Neuronal stem cell (in vitro differentiated cells): ENCODE data around the gene EXOC1.

Experiments
- DNase-seq: peaks from one replicate; pipeline ENCODE4 v3.0.0-alpha.2; 2013; ENCODE audit warnings: low spot score
- H2AFZ ChIP-seq: one replicate; pipeline ENCODE4 v1.6.1; 2013; ENCODE audit warnings: mild to moderate bottlenecking, low read length, inconsistent platforms
- H2AK5ac ChIP-seq: 2 replicates; pipeline ENCODE4 v1.6.1; 2013; ENCODE audit warnings: low read depth, mild to moderate bottlenecking, inconsistent platforms, low read length, moderate library complexity, mixed read lengths
- H2BK120ac ChIP-seq: 2 replicates; pipeline ENCODE4 v1.6.1; 2013; ENCODE audit warnings: low read depth, mild to moderate bottlenecking, inconsistent platforms, low read length, moderate library complexity, mixed read lengths
- H2BK12ac ChIP-seq: one replicate; pipeline ENCODE4 v1.6.1; 2013; ENCODE audit warnings: low read length, inconsistent platforms
- H2BK15ac ChIP-seq: 2 replicates; pipeline ENCODE4 v1.6.1; 2013; ENCODE audit warnings: mild to moderate bottlenecking, low read length, inconsistent platforms, mixed read lengths
- H2BK5ac ChIP-seq: one replicate; pipeline ENCODE4 v1.6.1; 2013; ENCODE audit warnings: inconsistent platforms, mild to moderate bottlenecking, low read length, moderate library complexity
- H3K14ac ChIP-seq: one replicate; pipeline ENCODE4 v1.6.1; 2013; ENCODE audit warnings: low read length, inconsistent platforms
- H3K18ac ChIP-seq: 2 replicates; pipeline ENCODE4 v1.6.1; 2013; ENCODE audit warnings: low read length, inconsistent platforms
- H3K23ac ChIP-seq: 2 replicates; pipeline ENCODE4 v1.6.1; 2013; ENCODE audit warnings: low read depth, mild to moderate bottlenecking, mixed read lengths, low read length, inconsistent platforms; ENCODE audit not compliant: poor library complexity
- H3K27ac ChIP-seq: replicated peaks from 3 replicates; pipeline ENCODE4 v1.5.1; 2013; ENCODE audit warnings: low read length, inconsistent platforms
- H3K27me3 ChIP-seq, 3 experiments: 2 replicates each; pipeline ENCODE4 v1.6.1; 2013; ENCODE audit warnings: low read length in 3 of 3, mild to moderate bottlenecking in 2 of 3, inconsistent platforms in 1 of 3, low read depth in 1 of 3, mixed read lengths in 1 of 3, moderate library complexity in 1 of 3; ENCODE audit not compliant: control insufficient read depth in 3 of 3, insufficient read depth in 3 of 3
- H3K36me3 ChIP-seq, 2 donors: replicated peaks in 1 of 2; 2 replicates each; pipeline ENCODE4 v1.6.1; 2013; ENCODE audit warnings: low read length in 2 of 2; ENCODE audit not compliant: control insufficient read depth in 2 of 2, insufficient read depth in 2 of 2
- H3K4ac ChIP-seq: 2 replicates; pipeline ENCODE4 v1.6.1; 2013; ENCODE audit warnings: inconsistent platforms, mild to moderate bottlenecking, low read length, moderate library complexity
- H3K4me1 ChIP-seq, 2 donors: 1 replicate in 1 of 2; 2 replicates in 1 of 2; pipeline ENCODE4 v1.6.1; 2013; ENCODE audit warnings: low read length in 2 of 2, low read depth in 1 of 2; ENCODE audit not compliant: control insufficient read depth in 2 of 2, insufficient read depth in 1 of 2
- H3K4me2 ChIP-seq: one replicate; pipeline ENCODE4 v1.6.1; 2013; ENCODE audit warnings: mild to moderate bottlenecking, low read length, inconsistent platforms; ENCODE audit not compliant: insufficient read depth, poor library complexity, severe bottlenecking
- H3K4me3 ChIP-seq, 2 donors: 2 replicates each; pipeline ENCODE4 v1.5.1; 2013; ENCODE audit warnings: low read length in 2 of 2, mild to moderate bottlenecking in 2 of 2, inconsistent platforms in 1 of 2, moderate library complexity in 1 of 2
- H3K79me1 ChIP-seq: one replicate; pipeline ENCODE4 v1.6.1; 2013; ENCODE audit warnings: low read depth, mild to moderate bottlenecking, inconsistent platforms, low read length, moderate library complexity
- H3K9ac ChIP-seq: one replicate; pipeline ENCODE4 v1.6.1; 2013; ENCODE audit warnings: mild to moderate bottlenecking, low read depth, low read length, inconsistent platforms; ENCODE audit not compliant: poor library complexity
- H3K9me3 ChIP-seq, 2 donors: replicated peaks in 1 of 2; 2 replicates each; pipeline versions ENCODE3 to v1.6.1; 2013; ENCODE audit warnings: low read length in 2 of 2, mild to moderate bottlenecking in 2 of 2, inconsistent platforms in 1 of 2, low read depth in 1 of 2, mixed read lengths in 1 of 2, moderate library complexity in 1 of 2; ENCODE audit not compliant: control insufficient read depth in 2 of 2, insufficient read depth in 1 of 2
- H4K8ac ChIP-seq: one replicate; pipeline ENCODE4 v1.6.1; 2013; ENCODE audit warnings: low read depth, mild to moderate bottlenecking, inconsistent platforms, low read length, moderate library complexity
- H4K91ac ChIP-seq: one replicate; pipeline ENCODE4 v1.6.1; 2013; ENCODE audit warnings: low read length, low read depth, mild to moderate bottlenecking, inconsistent platforms; ENCODE audit not compliant: poor library complexity
- WGBS, 2 donors: extraction: QIAGEN DNeasy Blood & Tissue Kit; methylation state at CpG; one replicate each; pipeline ENCODE4 v1.1.7; 2013; ENCODE audit warnings: missing lambda C conversion rate in 2 of 2, mixed read lengths in 1 of 2; ENCODE audit not compliant: insufficient read length in 2 of 2, insufficient replicate concordance in 1 of 2; ENCODE audit errors: extremely low coverage in 2 of 2; 5-methylcytosine and 5-hydroxymethylcytosine counted together

Gene EXOC1

GRCh38 chr4:55948726-55949481 lies 95.5 kb downstream of the EXOC1 start, which contains the start of gene CEP135:
Gene CEP135, plus strand, starts transcription at chr4:55948945. Its CDS starts 3,186 bp downstream, at chr4:55952131.
- no CpG with 5 or more reads among the region's 77 CpGs for WGBS, 2 donors
- Histone ChIP-seq H2BK5ac (peak within 1 kb of the TSS; percentile 96), H2BK120ac (no peak within 1 kb of the TSS), H3K9ac (peak within 1 kb of the TSS; percentile 89), H3K79me1 (no peaks in the 10 kb centered on the region), H3K4me2 (peak within 1 kb of the TSS; percentile 61), H3K9me3 (peaks cover 0 to 11% of the 10 kb centered on the region in 2 donors), H2BK15ac (no peak within 1 kb of the TSS), H3K18ac (peak within 1 kb of the TSS; percentile 96), H4K91ac (no peak within 1 kb of the TSS), H3K4ac (no peak within 1 kb of the TSS), H3K4me3 (peak within 1 kb of the TSS; percentile 66 to 92), H3K27ac (peak within 1 kb of the TSS; percentile 94), H2AK5ac (no peak within 1 kb of the TSS), H4K8ac (no peak within 1 kb of the TSS), H2AFZ (peak within 1 kb of the TSS; percentile 97), H3K27me3 (peaks cover 0 to under 1% (median 0%) of the 10 kb centered on the region in 3 experiments), H3K23ac (peak within 1 kb of the TSS; percentile 87), H2BK12ac (no peak within 1 kb of the TSS), H3K14ac (peak within 1 kb of the TSS; percentile 73), H3K36me3 (peaks cover 1 to 22% of the 10 kb centered on the region in 2 donors), H3K4me1 (peaks cover 2 to 4% of the 10 kb centered on the region in 2 donors)
- DNase-seq: peak; percentile 94

DNA sequence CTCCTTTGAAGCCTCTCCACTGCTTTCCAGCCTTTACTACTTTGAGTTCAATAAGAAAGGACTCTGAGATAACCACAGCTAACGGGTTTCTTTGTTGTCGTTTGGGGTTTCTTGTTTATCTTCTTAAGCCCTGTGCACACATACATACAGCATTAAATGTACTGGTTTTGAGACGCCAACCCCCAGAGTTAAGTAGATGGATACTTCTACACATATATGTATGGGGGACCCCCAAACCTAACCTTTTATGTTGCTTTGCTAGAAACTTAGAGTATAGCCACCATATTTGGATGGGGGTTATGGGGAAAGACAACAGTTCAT lies 96.0 kb downstream of the EXOC1 start:
- H4K91ac ChIP-seq: no peak overlapping the region
- no peak for DNase-seq
- H3K4ac ChIP-seq: no peak overlapping the region
- no peak overlapping the region for H3K14ac ChIP-seq
- no peaks in the 10 kb centered on the region for H3K79me1 ChIP-seq
- H3K27me3 ChIP-seq: no peaks in the 10 kb centered on the region
- H3K4me1 ChIP-seq: peaks cover 2 to 4% of the 10 kb centered on the region in 2 donors
- peak overlapping the region; percentile 61 for H3K4me2 ChIP-seq
- peak overlapping the region; percentile 94 for H3K27ac ChIP-seq
- H3K23ac ChIP-seq: no peak overlapping the region
- H3K9me3 ChIP-seq: peaks cover 0 to 11% of the 10 kb centered on the region in 2 donors
- H3K36me3 ChIP-seq: peaks cover 1 to 27% of the 10 kb centered on the region in 2 donors
- peak overlapping the region; percentile 96 for H2BK5ac ChIP-seq
- H2BK12ac ChIP-seq: no peak overlapping the region
- no peak overlapping the region for H4K8ac ChIP-seq
- H3K18ac ChIP-seq: no peak overlapping the region
- no peak overlapping the region for H2BK15ac ChIP-seq
- H3K4me3 ChIP-seq: peak overlapping the region; percentile 66 to 92
- no peak overlapping the region for H2BK120ac ChIP-seq
- no CpG with 5 or more reads among the region's 3 CpGs for WGBS, 2 donors
- H2AFZ ChIP-seq: peak overlapping the region; percentile 97
- peak overlapping the region; percentile 89 for H3K9ac ChIP-seq
- no peak overlapping the region for H2AK5ac ChIP-seq

- H3K4ac ChIP-seq: no peak overlapping the region
- no peak overlapping the region for H3K14ac ChIP-seq
- no peak for DNase-seq
- no peak overlapping the region for H3K4me2 ChIP-seq
- no CpG with 5 or more reads among the region's 5 CpGs for whole genome bisulfite sequencing, 2 donors
- H3K18ac ChIP-seq: no peak overlapping the region
- H2BK120ac ChIP-seq: no peak overlapping the region
- H3K9ac ChIP-seq: no peak overlapping the region
- H3K23ac ChIP-seq: no peak overlapping the region
- H2BK15ac ChIP-seq: no peak overlapping the region
- H3K27me3 ChIP-seq: no peaks in the 10 kb centered on the region
- H2BK12ac ChIP-seq: no peak overlapping the region
- H2AK5ac ChIP-seq: no peak overlapping the region
- H2AFZ ChIP-seq: no peak overlapping the region
- no peak overlapping the region for H4K91ac ChIP-seq
- no peak overlapping the region for H3K4me3 ChIP-seq
- H3K27ac ChIP-seq: no peak overlapping the region
- no peaks in the 10 kb centered on the region for H3K79me1 ChIP-seq
- peaks cover 6 to 46% of the 10 kb centered on the region in 2 donors for H3K36me3 ChIP-seq
- peaks cover 0 to 11% of the 10 kb centered on the region in 2 donors for H3K9me3 ChIP-seq
- H4K8ac ChIP-seq: no peak overlapping the region
- no peak overlapping the region for H2BK5ac ChIP-seq
- H3K4me1 ChIP-seq: peaks cover 2 to 4% of the 10 kb centered on the region in 2 donors
Observed at GRCh38 chr4:55951191-55951922, 97.9 kb downstream of the EXOC1 start.
